IMR-90 (cell line): Measurements from ENCODE around the gene ITGA2. TPM values are rescaled to one million over a fixed set of nuclear protein-coding genes. Genes with fewer than 3 reads are reported as not detected.
"Not testable (repeated sequence)": the region's sequence is repeated elsewhere in the genome, so short reads cannot be mapped to it uniquely, and the experiment has no call there.

Experiments used
- ATAC-seq: fragments of 200-7000 bp; cut with Tn5 transposase; 2 replicates; pipeline ENCODE4 v1.9.1; 2020; ENCODE audit warnings: low read depth, mild to moderate bottlenecking, moderate library complexity
- BruUV-seq: library from RNA; stranded (reverse); fragments of 400-500 nt; replicated peaks from 2 replicates; lab custom pipeline; 2021; lab: Mats Ljungman, UMichigan
- CTCF ChIA-PET: fragments of 300-600 bp; formaldehyde crosslinking; extraction: SDS; loops from one replicate; lab custom pipeline; 2021; ENCODE audit warnings: antibody characterized with exemption; lab: Yijun Ruan, JAX
- POLR2A ChIA-PET: fragments of 300-600 bp; sonication (Branson Sonifier 250); formaldehyde crosslinking; loops from one replicate; lab custom pipeline; 2022; ENCODE audit warnings: antibody characterized with exemption; ENCODE audit not compliant: unreplicated experiment; lab: Charles Lee
- DNase-seq: peaks from one replicate; pipeline ENCODE4 v3.0.0; 2013
- H2AFZ ChIP-seq: replicated peaks from 2 replicates; pipeline ENCODE3; 2013; ENCODE audit warnings: low read length, mild to moderate bottlenecking; ENCODE audit not compliant: poor library complexity
- H2AK5ac ChIP-seq: 2 replicates; pipeline ENCODE4 v1.6.1; 2013; ENCODE audit warnings: low read depth, low read length, inconsistent platforms
- H2AK9ac ChIP-seq: replicated peaks from 2 replicates; pipeline ENCODE3; 2013; ENCODE audit warnings: mild to moderate bottlenecking, low read depth, low read length, moderate library complexity; ENCODE audit not compliant: poor library complexity
- H2BK120ac ChIP-seq: 2 replicates; pipeline ENCODE4 v1.6.1; 2013; ENCODE audit warnings: low read depth, low read length, inconsistent platforms
- H2BK15ac ChIP-seq: 3 replicates; pipeline ENCODE4 v1.6.1; 2013; ENCODE audit warnings: low read depth, low read length, inconsistent platforms
- H2BK20ac ChIP-seq: 2 replicates; pipeline ENCODE4 v1.6.1; 2013; ENCODE audit warnings: low read depth, mild to moderate bottlenecking, inconsistent platforms, low read length, moderate library complexity
- H2BK5ac ChIP-seq: 2 replicates; pipeline ENCODE4 v1.6.1; 2013; ENCODE audit warnings: mild to moderate bottlenecking, low read depth, low read length, inconsistent platforms; ENCODE audit not compliant: poor library complexity, severe bottlenecking
- H3K14ac ChIP-seq: replicated peaks from 2 replicates; pipeline ENCODE4 v1.6.1; 2013; ENCODE audit warnings: low read depth, low read length, inconsistent platforms
- H3K18ac ChIP-seq: 2 replicates; pipeline ENCODE4 v1.6.1; 2013; ENCODE audit warnings: low read depth, low read length, control low read depth
- H3K23ac ChIP-seq: 2 replicates; pipeline ENCODE4 v1.6.1; 2013; ENCODE audit warnings: low read depth, low read length, inconsistent platforms
- H3K27ac ChIP-seq: 2 replicates; pipeline ENCODE4 v1.5.1; 2013; ENCODE audit warnings: mild to moderate bottlenecking, control low read depth, low read length; ENCODE audit not compliant: insufficient read depth
- H3K27me3 ChIP-seq: 2 replicates; pipeline ENCODE4 v1.6.1; 2013; ENCODE audit warnings: low read length; ENCODE audit not compliant: control insufficient read depth, insufficient read depth
- H3K36me3 ChIP-seq: 2 replicates; pipeline ENCODE4 v1.6.1; 2013; ENCODE audit warnings: low read length, mixed read lengths; ENCODE audit not compliant: control insufficient read depth, insufficient read depth
- H3K4ac ChIP-seq: 2 replicates; pipeline ENCODE4 v1.6.1; 2013; ENCODE audit warnings: low read depth, low read length, inconsistent platforms
- H3K4me1 ChIP-seq: 2 replicates; pipeline ENCODE4 v1.6.1; 2013; ENCODE audit warnings: low read length, mixed read lengths; ENCODE audit not compliant: control insufficient read depth, insufficient read depth
- H3K4me2 ChIP-seq: 2 replicates; pipeline ENCODE4 v1.6.1; 2013; ENCODE audit warnings: low read depth, mild to moderate bottlenecking, control low read depth, low read length, moderate library complexity
- H3K4me3 ChIP-seq: 2 replicates; pipeline ENCODE4 v1.5.1; 2013; ENCODE audit warnings: low read depth, mild to moderate bottlenecking, control low read depth, low read length, moderate library complexity; ENCODE audit not compliant: insufficient read depth
- H3K56ac ChIP-seq: 2 replicates; pipeline ENCODE4 v1.6.1; 2013; ENCODE audit warnings: low read length, inconsistent platforms; ENCODE audit not compliant: insufficient read depth; ENCODE audit errors: extremely low read depth
- H3K79me1 ChIP-seq, 2 experiments: 2 replicates each; pipeline ENCODE4 v1.6.1; 2013; ENCODE audit warnings: low read length in 2 of 2, inconsistent platforms in 1 of 2, low read depth in 1 of 2
- H3K9ac ChIP-seq: 2 replicates; pipeline ENCODE4 v1.6.1; 2013; ENCODE audit warnings: low read depth, low read length, control low read depth
- H3K9me1 ChIP-seq: 2 replicates; pipeline ENCODE4 v1.6.1; 2013; ENCODE audit warnings: low read length, inconsistent platforms; ENCODE audit not compliant: insufficient read depth
- H3K9me3 ChIP-seq: 2 replicates; pipeline ENCODE4 v1.6.1; 2013; ENCODE audit warnings: low read length; ENCODE audit not compliant: control insufficient read depth, insufficient read depth
- H4K20me1 ChIP-seq: 2 replicates; pipeline ENCODE4 v1.6.1; 2013; ENCODE audit warnings: low read length, inconsistent platforms; ENCODE audit not compliant: insufficient read depth
- H4K5ac ChIP-seq: 2 replicates; pipeline ENCODE4 v1.6.1; 2013; ENCODE audit warnings: mild to moderate bottlenecking, low read depth, low read length, control low read depth
- H4K8ac ChIP-seq, 2 experiments: 2 replicates each; pipeline ENCODE4 v1.6.1; 2013; ENCODE audit warnings: low read depth in 2 of 2, low read length in 2 of 2, control low read depth in 1 of 2, inconsistent platforms in 1 of 2
- H4K91ac ChIP-seq: 2 replicates; pipeline ENCODE4 v1.6.1; 2013; ENCODE audit warnings: low read depth, low read length, inconsistent platforms; ENCODE audit not compliant: insufficient read depth
- BHLHE40 ChIP-seq: fragments of 150-350 bp; IDR thresholded peaks from 2 replicates; pipeline ENCODE4 v1.6.1; 2016; ENCODE audit warnings: mild to moderate bottlenecking, low read depth, low read length
- WGBS, 2 experiments: methylation state at CpG; one replicate each; pipeline versions ENCODE4 v1.1.5 to v1.1.7; 2013; ENCODE audit warnings: missing lambda C conversion rate in 2 of 2; ENCODE audit not compliant: insufficient read length in 1 of 2; ENCODE audit errors: extremely low coverage in 2 of 2; 5-methylcytosine and 5-hydroxymethylcytosine counted together
- dilution Hi-C: fragments of 300-500 bp; cut with HindIII; formaldehyde crosslinking; loops from one replicate; pipeline ENCODE4 v1.14.3; 2018; ENCODE audit warnings: low sequenced_read_pairs; ENCODE audit not compliant: unreplicated experiment
- in situ Hi-C: fragments of 300-500 bp; cut with MboI; formaldehyde crosslinking; loops from 3 replicates; pipeline ENCODE4 v1.14.3; 2019; ENCODE audit warnings: low sequenced_read_pairs, inconsistent platforms, mixed read lengths
- intact Hi-C: fragments of 100-400 bp; cut with micrococcal nuclease; formaldehyde crosslinking; loops from 2 replicates; pipeline ENCODE4 v1.10.0; 2022
- polyA plus RNA-seq, 3 experiments: library from polyadenylated mRNA; depleted of rRNA; stranded (reverse); fragments of >200 nt; gene quantifications; 2 replicates each; pipeline ENCODE4 v1.2.3, GENCODE V29; 2012; ENCODE audit warnings: low replicate concordance in 1 of 3
- total RNA-seq: library from RNA; depleted of rRNA; stranded (reverse); fragments of >200 nt; gene quantifications from 2 replicates; pipeline ENCODE4 v1.2.3, GENCODE V29; 2012
- TF ChIP-seq, protein P1 (sequence below): conservative IDR thresholded peaks from 2 replicates; pipeline ENCODE4 v1.5.1; 2012; ENCODE audit warnings: mild to moderate bottlenecking, low read depth, low read length, improper control_type of control experiment

ITGA2 gene
- total and polyA plus RNA-seq, 2 of the 4 experiments (the other 2 are of a cell fraction): 23.3 to 93.4 TPM

DNA sequence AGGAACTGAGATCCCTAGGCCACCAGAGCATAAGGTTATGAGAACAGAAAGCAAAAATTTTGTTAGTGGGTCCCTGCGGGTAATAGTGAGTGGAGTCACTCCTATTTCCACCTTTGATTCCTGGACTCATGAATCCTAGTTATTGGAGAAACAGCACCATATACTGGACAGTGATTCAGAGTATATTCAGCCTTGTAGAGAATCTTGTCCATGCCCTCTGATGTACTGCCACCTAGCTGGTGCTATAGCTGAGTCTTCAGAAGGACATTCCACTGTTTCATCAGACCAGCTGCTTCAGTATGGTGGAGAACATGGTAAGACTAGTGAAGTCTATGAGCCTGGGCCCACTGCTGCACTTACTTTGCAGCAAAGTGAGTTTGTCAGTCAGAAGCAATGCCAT is 25.0 kb upstream of the ITGA2 start:
- no peak overlapping the region for H3K27ac ChIP-seq
- H2AK9ac ChIP-seq: no peak overlapping the region
- dilution Hi-C loops: loop anchor here (25.0 kb wide), 1 partner anchor 98 kb away; no protein-coding TSS in a partner anchor
- CTCF ChIA-PET: interaction anchor here (1.5 kb wide), 1 partner anchor 15 kb away, joined by 6 read pairs; no protein-coding TSS in a partner anchor
- H2BK5ac ChIP-seq: no peak overlapping the region
- H3K27me3 ChIP-seq: no peaks in the 10 kb centered on the region
- no peak for TF ChIP-seq BHLHE40
- TF ChIP-seq, protein P1, sequence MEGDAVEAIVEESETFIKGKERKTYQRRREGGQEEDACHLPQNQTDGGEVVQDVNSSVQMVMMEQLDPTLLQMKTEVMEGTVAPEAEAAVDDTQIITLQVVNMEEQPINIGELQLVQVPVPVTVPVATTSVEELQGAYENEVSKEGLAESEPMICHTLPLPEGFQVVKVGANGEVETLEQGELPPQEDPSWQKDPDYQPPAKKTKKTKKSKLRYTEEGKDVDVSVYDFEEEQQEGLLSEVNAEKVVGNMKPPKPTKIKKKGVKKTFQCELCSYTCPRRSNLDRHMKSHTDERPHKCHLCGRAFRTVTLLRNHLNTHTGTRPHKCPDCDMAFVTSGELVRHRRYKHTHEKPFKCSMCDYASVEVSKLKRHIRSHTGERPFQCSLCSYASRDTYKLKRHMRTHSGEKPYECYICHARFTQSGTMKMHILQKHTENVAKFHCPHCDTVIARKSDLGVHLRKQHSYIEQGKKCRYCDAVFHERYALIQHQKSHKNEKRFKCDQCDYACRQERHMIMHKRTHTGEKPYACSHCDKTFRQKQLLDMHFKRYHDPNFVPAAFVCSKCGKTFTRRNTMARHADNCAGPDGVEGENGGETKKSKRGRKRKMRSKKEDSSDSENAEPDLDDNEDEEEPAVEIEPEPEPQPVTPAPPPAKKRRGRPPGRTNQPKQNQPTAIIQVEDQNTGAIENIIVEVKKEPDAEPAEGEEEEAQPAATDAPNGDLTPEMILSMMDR: 0 out of 2 replicates have a peak, but pooled peaks have one; percentile 14
- H4K20me1 ChIP-seq: no peaks in the 10 kb centered on the region
- H3K9me1 ChIP-seq: no peaks in the 10 kb centered on the region
- 0 out of 2 replicates have a peak overlapping the region, but pooled peaks have one; percentile 7 for H2BK20ac ChIP-seq
- intact Hi-C loops: no loop called here
- H3K9ac ChIP-seq: no peak overlapping the region
- H3K9me3 ChIP-seq: no peaks in the 10 kb centered on the region
- H3K4me2 ChIP-seq: no peak overlapping the region
- H3K23ac ChIP-seq: no peak overlapping the region
- no CpG with 5 or more reads among the region's 1 CpG for WGBS, 2 experiments
- in situ Hi-C loops: loop anchor here (25.0 kb wide), 1 partner anchor 1248 kb away; no protein-coding TSS in a partner anchor
- H4K5ac ChIP-seq: no peak overlapping the region
- H3K56ac ChIP-seq: no peak overlapping the region
- H3K14ac ChIP-seq: peak overlapping the region; percentile 14; the same call in 1 of the 2 replicates
- H3K79me1 ChIP-seq: no peaks in the 10 kb centered on the region
- no peak overlapping the region for H4K91ac ChIP-seq
- peak; percentile 57; the same call in 1 of the 2 replicates for ATAC-seq
- POLR2A ChIA-PET: no interaction called here
- no peaks in the 10 kb centered on the region for H3K36me3 ChIP-seq
- H2AK5ac ChIP-seq: no peak overlapping the region
- H2BK15ac ChIP-seq: 0 out of 3 replicates have a peak overlapping the region, but pooled peaks have one; percentile 33
- peak overlapping the region; percentile 67 for H2AFZ ChIP-seq
- H2BK120ac ChIP-seq: no peak overlapping the region
- DNase-seq: peak; percentile 17
- no TSS peak for BruUV-seq
- no peak overlapping the region for H3K4me3 ChIP-seq
- no peak overlapping the region for H4K8ac ChIP-seq
- no peak overlapping the region for H3K18ac ChIP-seq
- no peaks in the 10 kb centered on the region for H3K4me1 ChIP-seq
- no peak overlapping the region for H3K4ac ChIP-seq

DNA sequence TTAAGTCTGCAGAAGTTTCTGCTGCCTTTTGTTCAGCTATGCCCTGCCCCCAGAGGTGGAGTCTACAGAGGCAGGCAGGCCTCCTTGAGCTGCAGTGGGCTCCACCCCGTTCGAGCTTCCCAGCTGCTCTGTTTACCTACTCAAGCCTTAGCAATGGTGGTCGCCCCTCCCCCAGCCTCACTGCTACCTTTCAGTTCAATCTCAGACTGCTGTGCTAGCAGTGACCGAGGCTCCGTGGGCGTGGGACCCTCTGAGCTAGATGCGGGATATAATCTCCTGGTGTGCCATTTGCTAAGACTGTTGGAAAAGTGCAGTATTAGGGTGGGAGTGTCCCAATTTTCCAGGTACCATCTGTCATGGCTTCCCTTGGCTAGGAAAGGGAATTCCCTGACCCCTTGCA is 13.0 kb upstream of the ITGA2 start:
- POLR2A ChIA-PET, in situ Hi-C loops, dilution Hi-C loops: not testable (repeated sequence)

More for the DNA sequence above, 13.0 kb upstream of the ITGA2 start:
- H3K4me1 ChIP-seq, intact Hi-C loops, H2AK9ac ChIP-seq, H4K20me1 ChIP-seq, DNase-seq, H3K9me3 ChIP-seq, H4K8ac ChIP-seq, H3K27me3 ChIP-seq, H3K36me3 ChIP-seq, H3K9me1 ChIP-seq, H3K23ac ChIP-seq, H3K56ac ChIP-seq, H4K5ac ChIP-seq, H2BK15ac ChIP-seq, H2BK120ac ChIP-seq, H4K91ac ChIP-seq, H3K18ac ChIP-seq, H3K14ac ChIP-seq, H2AK5ac ChIP-seq, H3K4me2 ChIP-seq, ATAC-seq, H3K9ac ChIP-seq, BruUV-seq, H3K27ac ChIP-seq, H3K79me1 ChIP-seq, CTCF ChIA-PET, H3K4ac ChIP-seq, H2BK5ac ChIP-seq, H3K4me3 ChIP-seq, H2BK20ac ChIP-seq, H2AFZ ChIP-seq: not testable (repeated sequence)
- WGBS, 2 experiments: no CpG with 5 or more reads among the region's 7 CpGs
